Upper lobe of left lung (tissue), 6 donors: ENCODE measurements around the gene KDM4E. TPM values are rescaled to one million over a fixed set of nuclear protein-coding genes. Genes with fewer than 3 reads are reported as not detected.
"Not testable (repeated sequence)": the region's sequence is repeated elsewhere in the genome, so short reads cannot be mapped to it uniquely, and the experiment has no call there.

Experiments
- ATAC-seq, 2 donors: fragments of 200-7000 bp; cut with Tn5 transposase; one replicate each; pipeline ENCODE4 v1.9.1; 2022; ENCODE audit warnings: mild to moderate bottlenecking in 2 of 2, moderate library complexity in 2 of 2; ENCODE audit not compliant: low FRiP score in 2 of 2
- DNase-seq, 2 donors: peaks; one replicate each; pipeline ENCODE4 v3.0.0-alpha.2; 2019 to 2020
- H3K27ac ChIP-seq, 4 donors: fragments of 200-600 bp; sonication (generic); one replicate each; pipeline ENCODE4 v1.5.1; 2016 to 2019
- H3K27me3 ChIP-seq, 4 donors: fragments of 200-600 bp; sonication (generic); one replicate each; pipeline ENCODE4 v1.5.1; 2017 to 2019
- H3K36me3 ChIP-seq, 4 donors: fragments of 200-600 bp; sonication (generic); one replicate each; pipeline ENCODE4 v1.5.1; 2016 to 2019
- H3K4me1 ChIP-seq, 4 donors: fragments of 200-600 bp; sonication (generic); one replicate each; pipeline ENCODE4 v1.5.1; 2018 to 2019
- H3K4me3 ChIP-seq, 4 donors: fragments of 200-600 bp; sonication (generic); one replicate each; pipeline ENCODE4 v1.5.1; 2017 to 2019; ENCODE audit warnings: mild to moderate bottlenecking in 2 of 4, moderate library complexity in 1 of 4
- H3K9me3 ChIP-seq, 4 donors: fragments of 200-600 bp; sonication (generic); one replicate each; pipeline ENCODE4 v1.5.1; 2018 to 2019
- CTCF ChIP-seq, 6 experiments: fragments of 450-650 bp in 4 of 6; fragments of 200-600 bp in 2 of 6; sonication (generic) in 2 of 6; IDR thresholded peaks; one replicate each; pipeline ENCODE4 v1.5.1; 2016 to 2019; ENCODE audit warnings: antibody characterized with exemption in 6 of 6
- EP300 ChIP-seq, 4 donors: sonication (generic); formaldehyde crosslinking; IDR thresholded peaks; one replicate each; pipeline ENCODE4 v1.5.1; 2017; ENCODE audit warnings: antibody characterized with exemption in 4 of 4, control low read depth in 2 of 4
- POLR2A ChIP-seq, 4 donors: fragments of 450-650 bp; IDR thresholded peaks; one replicate each; pipeline ENCODE4 v1.5.1; 2016 to 2017; ENCODE audit warnings: antibody characterized with exemption in 4 of 4, mild to moderate bottlenecking in 2 of 4
- POLR2AphosphoS5 ChIP-seq, 2 donors: sonication (generic); formaldehyde crosslinking; IDR thresholded peaks; one replicate each; pipeline ENCODE4 v1.5.1; 2017; ENCODE audit warnings: antibody characterized with exemption in 2 of 2
- WGBS, 2 donors: methylation state at CpG; one replicate each; pipeline ENCODE4 v1.1.5; 2017 to 2018; 5-methylcytosine and 5-hydroxymethylcytosine counted together
- total RNA-seq, 6 donors: library from RNA; depleted of rRNA in 4 of 6; stranded (reverse); fragments of >200 nt in 4 of 6; gene quantifications; one replicate each; pipeline versions ENCODE4 v1.1.0 to v1.2.1, GENCODE V29; 2016 to 2021
- donor health status: DM: no; HTN: no; CAD: no; lungs with moderate emphysema.
- donor health status: DM: no; HTN: yes; CAD: no; lungs with severe emphysema.

KDM4E gene
- total RNA-seq, 6 donors from 2014 or later = not detected

GRCh38 chr11:95014184-95014821 is 10.8 kb upstream of the KDM4E start:
- Histone ChIP-seq H3K4me3 (no peak overlapping the region), H3K4me1 (no peaks in the 10 kb centered on the region), H3K27ac (no peak overlapping the region), H3K9me3 (no peaks in the 10 kb centered on the region), H3K27me3 (no peaks in the 10 kb centered on the region), H3K36me3 (no peaks in the 10 kb centered on the region)
- TF ChIP-seq POLR2AphosphoS5 (IDR thresholded peaks at IDR 0.05) (no peak), POLR2A (IDR thresholded peaks at IDR 0.05) (no peak), EP300 (IDR thresholded peaks at IDR 0.05) (no peak), CTCF (IDR thresholded peaks at IDR 0.05) (no peak)
- DNase-seq = no peak
- ATAC-seq = peak in 1 of 2 donors; percentile 30
- 91 to 97% methylated on average over 12 of the region's 12 CpGs for WGBS, 2 donors

- Histone ChIP-seq H3K27me3 (no peaks in the 10 kb centered on the region), H3K9me3 (no peaks in the 10 kb centered on the region), H3K4me3 (no peak overlapping the region), H3K4me1 (no peaks in the 10 kb centered on the region), H3K36me3 (no peaks in the 10 kb centered on the region), H3K27ac (no peak overlapping the region)
- 75% methylated on average over 2 of the region's 2 CpGs for WGBS, 2 donors
- DNase-seq = no peak
- ATAC-seq = no peak
- no peak for TF ChIP-seq POLR2AphosphoS5 (IDR thresholded peaks at IDR 0.05)
- no peak for TF ChIP-seq CTCF (IDR thresholded peaks at IDR 0.05)
- TF ChIP-seq POLR2A (IDR thresholded peaks at IDR 0.05) = no peak
- no peak for TF ChIP-seq EP300 (IDR thresholded peaks at IDR 0.05)
Measured at GRCh38 chr11:95016139-95016538, 8.9 kb upstream of the KDM4E start.

- not testable (repeated sequence) for H3K4me3 ChIP-seq, H3K27me3 ChIP-seq
- 86 to 90% methylated on average over 5 of the region's 5 CpGs for WGBS, 2 donors
Measured at GRCh38 chr11:95021468-95021867, 3.6 kb upstream of the KDM4E start.

GRCh38 chr11:95025594-95025993 is 536 bp downstream of the KDM4E start:
- not testable (repeated sequence) for H3K4me1 ChIP-seq, H3K27me3 ChIP-seq, H3K9me3 ChIP-seq, H3K36me3 ChIP-seq, DNase-seq, H3K27ac ChIP-seq, H3K4me3 ChIP-seq, ATAC-seq
- 85 to 97% methylated on average over 5 to 8 of the region's 9 CpGs for WGBS, 2 donors

More at GRCh38 chr11:95021468-95021867, 3.6 kb upstream of the KDM4E start:
- DNase-seq, ATAC-seq, H3K9me3 ChIP-seq, H3K4me1 ChIP-seq, H3K27ac ChIP-seq, H3K36me3 ChIP-seq: not testable (repeated sequence)

- Histone ChIP-seq H3K9me3 (no peaks in the 10 kb centered on the region), H3K36me3 (no peaks in the 10 kb centered on the region), H3K27me3 (no peaks in the 10 kb centered on the region), H3K4me1 (no peaks in the 10 kb centered on the region), H3K4me3 (no peak overlapping the region), H3K27ac (no peak overlapping the region)
- 86 to 87% methylated on average over 3 of the region's 3 CpGs for WGBS, 2 donors
- DNase-seq (no peak), ATAC-seq (no peak)
- no peak for TF ChIP-seq POLR2AphosphoS5 (IDR thresholded peaks at IDR 0.05)
Measured at GRCh38 chr11:95028357-95028756, 3.3 kb downstream of the KDM4E start.

GRCh38 chr11:95033051-95033450 is 8.0 kb downstream of the KDM4E start:
- TF ChIP-seq CTCF (IDR thresholded peaks at IDR 0.05) = no peak
- TF ChIP-seq POLR2A (IDR thresholded peaks at IDR 0.05) = no peak
- TF ChIP-seq EP300 (IDR thresholded peaks at IDR 0.05) = no peak
- no peak for TF ChIP-seq POLR2AphosphoS5 (IDR thresholded peaks at IDR 0.05)
- Histone ChIP-seq H3K27me3 (no peaks in the 10 kb centered on the region), H3K4me1 (peaks cover 0 to 8% (median 0%) of the 10 kb centered on the region in 4 donors), H3K4me3 (no peak overlapping the region), H3K36me3 (no peaks in the 10 kb centered on the region), H3K9me3 (no peaks in the 10 kb centered on the region), H3K27ac (no peak overlapping the region)
- DNase-seq (no peak), ATAC-seq (no peak)
- 88 to 100% methylated on average over 1 of the region's 1 CpG for WGBS, 2 donors
